GM21390 (cell line): Measurements from ENCODE around the gene PRRC2C.
"Not testable (repeated sequence)": the region's sequence is repeated elsewhere in the genome, so short reads cannot be mapped to it uniquely, and the experiment has no call there.

Experiments
- ATAC-seq: cut with Tn5 transposase; IDR thresholded peaks from one replicate; pipeline ENCODE4 v1.9.1; 2021; ENCODE audit not compliant: unreplicated experiment

The PRRC2C gene

GRCh38 chr1:171500304-171500703 is 15.0 kb downstream of the PRRC2C start:
- no peak for ATAC-seq

- no peak for ATAC-seq
These were observed 15.5 kb downstream of the PRRC2C start for GRCh38 chr1:171500803-171501202.

DNA sequence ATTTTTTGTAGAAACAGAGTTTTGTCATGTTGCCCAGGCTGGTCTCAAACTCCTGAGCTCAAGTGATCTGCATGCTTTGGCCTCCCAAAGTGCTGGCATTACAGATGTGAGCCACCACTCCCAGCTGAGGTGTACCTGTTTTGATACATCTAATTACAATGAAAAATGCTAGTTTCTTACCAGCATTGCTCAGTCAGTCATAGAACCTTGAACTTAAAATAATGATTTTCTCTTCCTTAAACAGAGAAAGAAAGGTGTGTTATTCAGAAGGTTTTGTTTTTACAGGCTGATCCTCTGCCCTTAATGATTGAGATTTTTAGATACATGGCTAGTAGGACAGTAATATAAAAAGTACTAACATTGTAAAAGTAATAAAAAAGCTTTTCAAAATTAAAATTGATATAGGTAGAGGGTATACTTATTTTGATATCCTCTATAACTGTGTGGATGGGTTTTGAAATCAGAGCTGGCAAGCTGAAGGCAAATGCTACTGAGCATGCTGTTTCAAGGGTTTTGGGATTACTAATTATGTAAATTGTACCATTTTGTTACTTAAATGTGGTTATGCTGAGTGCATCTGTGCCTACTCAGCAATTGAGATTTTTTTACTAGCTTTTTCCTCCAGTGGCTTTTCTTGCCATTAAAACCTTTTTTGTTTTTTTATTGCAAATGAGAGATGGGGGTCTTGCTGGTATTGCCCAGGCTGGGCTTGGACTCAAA is 16.1 kb downstream of the PRRC2C start:
- peak; percentile 80 for ATAC-seq

DNA sequence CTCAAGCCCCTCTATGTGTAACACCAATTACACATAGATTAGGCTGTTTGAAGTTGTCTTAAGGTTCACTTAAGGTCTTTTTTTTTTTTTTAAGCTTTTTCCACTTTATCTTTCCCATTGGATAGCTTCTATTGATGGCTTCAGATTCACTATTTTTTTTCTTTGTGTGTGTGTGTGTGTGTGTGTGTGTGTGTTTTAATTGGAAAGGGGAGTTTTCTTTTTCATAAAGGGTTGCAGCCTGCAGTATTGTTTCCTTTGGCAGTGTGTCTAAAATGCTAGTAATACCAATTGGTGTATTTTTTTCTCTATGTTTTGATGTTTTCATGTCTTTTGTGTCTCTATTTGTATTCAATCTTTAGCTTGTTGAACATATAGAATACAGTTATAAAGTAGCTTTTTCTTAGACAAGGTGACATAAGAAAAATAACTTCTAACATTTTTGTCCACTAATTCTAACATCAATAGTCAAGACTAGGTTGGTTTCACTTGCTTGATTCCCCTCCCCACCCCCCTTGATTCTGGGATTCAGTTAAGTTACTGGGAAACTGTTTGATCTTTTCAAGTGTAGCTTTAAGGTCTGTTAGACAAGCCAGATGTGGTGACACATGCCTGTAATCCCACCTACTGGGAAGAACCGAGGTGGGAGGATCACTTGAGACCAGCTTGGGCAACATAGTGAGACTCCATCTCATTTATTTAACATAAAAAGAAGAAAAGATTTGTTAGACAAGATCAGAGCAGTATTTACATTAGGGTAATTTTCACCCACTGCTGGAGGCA is 21.4 kb downstream of the PRRC2C start:
- ATAC-seq = no peak

GRCh38 chr1:171507435-171507834 is 22.1 kb downstream of the PRRC2C start:
- ATAC-seq = no peak

GRCh38 chr1:171509191-171509590 is 23.9 kb downstream of the PRRC2C start:
- ATAC-seq = no peak

- no peak for ATAC-seq
These were observed 28.4 kb downstream of the PRRC2C start for GRCh38 chr1:171513743-171514142.

DNA sequence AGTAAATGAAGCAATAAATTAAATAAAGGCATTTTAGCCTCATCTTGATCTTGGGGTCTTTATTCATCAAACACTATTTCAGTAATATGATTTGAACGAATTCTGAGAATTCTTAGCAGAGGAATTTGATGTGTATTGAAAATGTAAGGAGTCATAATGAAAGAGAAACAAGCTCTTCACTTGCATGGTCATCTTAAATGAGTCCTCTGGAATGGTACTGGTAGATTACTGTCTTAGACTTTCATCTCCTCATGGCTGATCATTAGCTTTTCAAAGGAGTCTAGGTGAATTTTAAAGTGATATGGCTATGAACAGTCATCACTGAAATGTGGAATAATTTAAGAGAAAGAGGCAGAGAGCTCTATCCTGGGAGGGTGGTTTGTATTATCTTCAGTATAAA is 30.0 kb downstream of the PRRC2C start:
- no peak for ATAC-seq

DNA sequence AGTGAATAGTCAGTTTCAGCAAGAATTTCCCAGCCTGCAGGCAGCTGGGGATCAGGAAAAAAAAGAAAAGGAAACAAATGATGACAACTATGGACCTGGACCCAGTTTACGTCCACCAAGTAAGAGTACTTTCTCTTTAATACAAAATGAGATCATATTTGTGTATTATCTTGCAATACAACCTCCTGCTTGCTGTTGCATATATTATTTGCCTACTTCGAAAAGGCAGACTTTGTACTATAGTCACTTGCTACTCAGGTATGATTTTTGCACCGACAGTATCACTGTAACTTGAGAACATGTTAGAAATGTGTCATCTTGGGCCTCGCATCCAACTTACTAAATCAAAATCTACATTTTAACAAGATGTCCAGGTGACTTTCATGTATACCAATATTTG is 30.4 kb downstream of the PRRC2C start:
- ATAC-seq = no peak

GRCh38 chr1:171521567-171521966 is 36.2 kb downstream of the PRRC2C start:
- no peak for ATAC-seq

- ATAC-seq = no peak
These were observed 45.3 kb downstream of the PRRC2C start for GRCh38 chr1:171530676-171531075.

DNA sequence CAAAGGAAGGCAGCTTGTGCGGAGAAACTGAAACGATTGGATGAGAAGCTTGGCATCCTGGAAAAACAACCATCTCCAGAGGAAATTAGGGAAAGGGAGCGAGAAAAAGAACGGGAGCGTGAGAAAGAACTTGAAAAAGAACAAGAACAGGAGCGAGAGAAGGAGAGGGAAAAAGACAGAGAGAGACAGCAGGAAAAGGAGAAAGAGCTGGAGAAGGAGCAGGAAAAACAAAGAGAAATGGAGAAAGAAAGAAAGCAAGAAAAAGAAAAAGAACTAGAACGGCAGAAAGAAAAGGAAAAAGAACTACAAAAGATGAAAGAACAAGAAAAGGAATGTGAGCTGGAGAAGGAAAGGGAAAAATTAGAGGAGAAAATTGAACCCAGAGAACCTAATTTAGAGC is 47.2 kb downstream of the PRRC2C start:
- no peak for ATAC-seq

DNA sequence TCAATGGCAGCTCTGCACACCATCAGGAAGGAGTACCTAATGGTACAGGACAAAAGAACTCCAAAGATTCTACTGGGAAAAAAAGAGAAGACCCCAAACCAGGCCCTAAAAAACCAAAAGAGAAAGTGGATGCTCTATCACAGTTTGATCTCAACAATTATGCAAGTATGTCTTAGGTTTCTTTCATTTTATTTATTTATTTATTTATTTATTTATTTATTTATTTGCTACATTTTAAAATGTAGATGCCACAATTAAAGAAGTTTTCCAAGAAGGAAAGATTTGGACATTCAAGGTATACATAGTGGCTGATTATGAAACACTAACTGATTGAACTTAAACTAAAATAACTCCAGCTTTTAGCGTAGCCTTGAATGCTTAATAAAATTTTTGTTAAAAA is 60.2 kb downstream of the PRRC2C start:
- no peak for ATAC-seq

DNA sequence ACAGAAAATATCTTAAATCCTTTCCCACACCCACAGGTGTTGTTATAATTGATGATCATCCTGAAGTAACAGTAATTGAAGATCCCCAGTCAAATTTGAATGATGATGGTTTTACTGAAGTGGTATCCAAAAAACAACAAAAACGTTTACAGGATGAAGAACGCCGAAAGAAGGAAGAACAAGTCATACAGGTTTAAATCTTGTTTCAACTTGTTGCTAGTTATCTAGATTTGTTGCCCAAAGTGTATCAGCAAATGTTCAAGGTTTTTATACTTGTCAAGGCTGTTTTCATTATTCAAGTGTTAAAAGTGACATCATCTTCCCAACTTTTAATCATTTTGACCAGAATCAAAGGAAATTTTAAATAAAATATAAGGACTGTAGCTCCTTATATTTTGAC is 64.7 kb downstream of the PRRC2C start:
- ATAC-seq = no peak

GRCh38 chr1:171550598-171551100 is 65.3 kb downstream of the PRRC2C start:
- ATAC-seq = not testable (repeated sequence)

GRCh38 chr1:171553960-171554359 is 68.6 kb downstream of the PRRC2C start:
- ATAC-seq = not testable (repeated sequence)

DNA sequence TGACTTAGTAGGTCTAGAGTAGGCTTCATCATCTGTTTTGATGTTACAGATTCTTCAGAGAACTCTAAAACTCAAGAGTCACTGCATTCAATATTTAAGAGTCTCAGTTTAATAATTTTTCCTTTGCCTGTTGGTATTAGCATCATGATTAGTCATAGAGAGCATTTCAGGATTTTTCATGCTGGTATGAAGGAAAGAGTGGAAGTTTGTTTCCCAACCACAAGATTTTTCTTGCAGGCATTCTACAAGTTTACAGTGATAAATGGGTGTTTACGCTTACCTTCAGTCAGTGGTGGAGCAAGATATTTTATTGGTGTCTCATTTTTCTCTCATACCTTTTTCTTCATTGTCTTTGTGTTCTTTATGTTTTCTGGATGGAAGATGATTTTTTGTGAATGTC is 78.3 kb downstream of the PRRC2C start:
- no peak for ATAC-seq

GRCh38 chr1:171566467-171566866 is 81.1 kb downstream of the PRRC2C start:
- ATAC-seq = no peak

DNA sequence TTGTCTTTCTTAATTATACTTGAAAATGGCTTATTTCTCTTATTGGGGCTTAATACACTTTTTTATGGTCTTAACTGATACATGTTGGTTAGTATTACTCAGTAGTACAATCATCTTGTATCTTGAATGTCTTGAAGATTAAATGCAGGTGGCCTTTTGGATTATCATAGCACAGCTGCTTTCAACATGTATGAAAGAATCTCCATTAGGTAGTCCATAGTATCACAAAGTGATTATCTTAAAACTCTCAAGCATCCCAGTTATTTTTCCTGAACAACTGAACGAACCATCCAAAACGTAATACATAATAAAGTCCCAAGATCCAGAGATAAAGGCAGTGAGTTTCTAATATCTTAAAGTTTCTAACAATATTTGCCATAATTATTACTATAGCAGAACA is 85.0 kb downstream of the PRRC2C start:
- ATAC-seq = no peak

DNA sequence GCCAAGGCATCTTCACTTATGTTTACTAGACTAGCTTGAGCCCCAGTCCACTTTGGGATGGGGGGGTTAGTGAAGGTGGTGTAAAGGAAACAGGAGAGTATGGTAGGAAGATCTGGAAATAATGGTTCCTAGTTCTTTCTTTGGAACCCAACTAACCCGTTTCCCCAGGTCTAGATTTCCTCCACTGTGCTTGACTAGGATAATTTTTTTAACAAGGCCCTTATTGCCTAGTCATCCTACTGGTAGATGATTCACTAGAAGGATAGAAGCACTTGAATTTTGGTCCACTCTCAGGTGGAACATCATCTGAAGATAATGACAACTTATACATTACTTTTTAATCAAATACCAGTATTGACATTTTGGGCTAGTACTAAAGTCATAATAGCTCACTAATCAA is 90.8 kb downstream of the PRRC2C start:
- ATAC-seq = no peak

- ATAC-seq = no peak
These were observed 95.9 kb downstream of the PRRC2C start for GRCh38 chr1:171581226-171581625.

DNA sequence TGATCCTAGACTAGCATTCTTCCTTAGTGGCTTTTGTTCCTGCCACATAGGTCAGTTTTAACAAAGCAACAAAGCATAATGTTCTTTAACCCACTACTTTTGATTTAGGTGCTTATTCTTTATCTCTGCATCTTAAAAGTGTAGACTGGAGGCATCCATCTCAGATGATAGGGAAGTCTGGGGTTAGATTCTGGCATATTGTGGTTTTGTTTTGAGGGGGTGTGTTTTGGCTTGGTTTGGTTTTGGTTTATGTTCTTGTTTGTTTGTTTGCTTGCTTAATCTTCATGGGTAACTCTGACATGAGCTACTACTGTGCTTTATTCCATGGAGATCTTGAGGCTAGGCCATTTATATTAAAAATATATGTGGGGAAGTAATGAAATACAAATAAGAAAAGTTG is 96.4 kb downstream of the PRRC2C start:
- no peak for ATAC-seq
